HCT116 (cell line): ENCODE data around the gene INMT. TPM values are rescaled to one million over a fixed set of nuclear protein-coding genes. Genes with fewer than 3 reads are reported as not detected.

Experiments
- ATAC-seq: fragments of 200-7000 bp; cut with Tn5 transposase; 2 replicates; pipeline ENCODE4 v1.9.1; 2020; ENCODE audit warnings: mild to moderate bottlenecking, moderate library complexity
- BruUV-seq: library from RNA; stranded (reverse); fragments of 400-500 nt; replicated peaks from 2 replicates; lab custom pipeline; 2021; lab: Mats Ljungman, UMichigan
- CTCF ChIA-PET: fragments of 300-600 bp; sonication (Branson Sonifier 250); formaldehyde crosslinking; loops from one replicate; lab custom pipeline; 2021; ENCODE audit warnings: antibody characterized with exemption; lab: Charles Lee
- POLR2A ChIA-PET: fragments of 300-600, 350-600 bp; sonication (Branson Sonifier 250); formaldehyde crosslinking; loops from one replicate; lab custom pipeline; 2021; ENCODE audit warnings: antibody characterized with exemption; lab: Charles Lee
- RAD21 ChIA-PET, 2 experiments: fragments of 300-600 bp; sonication (Branson Sonifier 250); formaldehyde crosslinking; loops; one replicate each; lab custom pipeline; 2023; ENCODE audit warnings: low total read pairs in 2 of 2; ENCODE audit not compliant: uncharacterized antibody in 2 of 2, unreplicated experiment in 2 of 2, low non-redundant PET in 1 of 2; lab: Charles Lee
- DNase-seq: peaks from one replicate; pipeline ENCODE4 v3.0.0-alpha.2; 2010; ENCODE audit warnings: low read depth, low spot score
- H2AFZ ChIP-seq: fragments of 200-600 bp; shearing (Covaris generic), sonication (generic); 2 replicates; pipeline ENCODE4 v1.6.1; 2017; ENCODE audit warnings: low read depth, mixed run types, mixed read lengths, antibody characterized with exemption, low read length; ENCODE audit not compliant: poor library complexity, severe bottlenecking
- H3K27ac ChIP-seq: 2 replicates; pipeline ENCODE4 v1.5.1; 2012; ENCODE audit warnings: low read depth, low read length
- H3K27me3 ChIP-seq: fragments of 200-600 bp; sonication (generic); 2 replicates; pipeline ENCODE4 v1.6.1; 2016; ENCODE audit warnings: mixed run types, low read length, mixed read lengths; ENCODE audit not compliant: insufficient read depth
- H3K36me3 ChIP-seq, 2 experiments: fragments of 200-500 bp in 1 of 2; fragments of 200-600 bp in 1 of 2; sonication (Bioruptor generic) in 1 of 2; sonication (generic) in 1 of 2; 2 replicates each; pipeline versions ENCODE4 v1.5.1 to v1.6.1; 2014 to 2016; ENCODE audit warnings: low read length in 2 of 2, inconsistent platforms in 1 of 2, mixed read lengths in 1 of 2, mixed run types in 1 of 2; ENCODE audit not compliant: insufficient read depth in 2 of 2, control insufficient read depth in 1 of 2
- H3K4me1 ChIP-seq, 2 experiments: fragments of 200-600 bp in 1 of 2; sonication (generic) in 1 of 2; 2 replicates each; pipeline versions ENCODE4 v1.5.1 to v1.6.1; 2012 to 2017; ENCODE audit warnings: low read length in 2 of 2, inconsistent platforms in 1 of 2, mild to moderate bottlenecking in 1 of 2, mixed read lengths in 1 of 2, mixed run types in 1 of 2, moderate library complexity in 1 of 2; ENCODE audit not compliant: insufficient read depth in 2 of 2, control insufficient read depth in 1 of 2
- H3K4me2 ChIP-seq: fragments of 200-600 bp; sonication (generic); 2 replicates; pipeline ENCODE4 v1.6.1; 2017; ENCODE audit warnings: mixed run types, low read length, mixed read lengths
- H3K4me3 ChIP-seq, 2 experiments: fragments of 200-600 bp in 1 of 2; sonication (generic) in 1 of 2; replicated peaks in 1 of 2; 2 replicates each; pipeline ENCODE4 v1.5.1; 2011 to 2016; ENCODE audit warnings: low read length in 2 of 2, control low read depth in 1 of 2, low read depth in 1 of 2, mild to moderate bottlenecking in 1 of 2, mixed read lengths in 1 of 2, mixed run types in 1 of 2
- H3K79me2 ChIP-seq: fragments of 200-600 bp; sonication (generic); 2 replicates; pipeline ENCODE4 v1.6.1; 2017; ENCODE audit warnings: mild to moderate bottlenecking, mixed run types, low read length, moderate library complexity, mixed read lengths; ENCODE audit not compliant: insufficient read depth
- H3K9ac ChIP-seq: fragments of 200-600 bp; sonication (generic); 2 replicates; pipeline ENCODE4 v1.6.1; 2016; ENCODE audit warnings: low read length, mixed read lengths
- H3K9me2 ChIP-seq: fragments of 200-600 bp; sonication (generic), shearing (Covaris generic); 2 replicates; pipeline ENCODE4 v1.6.1; 2017; ENCODE audit warnings: mixed run types, mild to moderate bottlenecking, moderate library complexity; ENCODE audit not compliant: insufficient read depth
- H3K9me3 ChIP-seq, 2 experiments: fragments of 200-500 bp in 1 of 2; fragments of 200-600 bp in 1 of 2; sonication (Bioruptor generic) in 1 of 2; sonication (generic) in 1 of 2; 2 replicates each; pipeline ENCODE4 v1.6.1; 2014 to 2017; ENCODE audit warnings: low read length in 2 of 2, mixed read lengths in 2 of 2, inconsistent platforms in 1 of 2, low read depth in 1 of 2, mild to moderate bottlenecking in 1 of 2, mixed run types in 1 of 2, moderate library complexity in 1 of 2; ENCODE audit not compliant: control insufficient read depth in 1 of 2, insufficient read depth in 1 of 2
- H4K20me1 ChIP-seq: fragments of 200-600 bp; sonication (generic), shearing (Covaris generic); 2 replicates; pipeline ENCODE4 v1.6.1; 2017; ENCODE audit warnings: mixed run types, mild to moderate bottlenecking, moderate library complexity; ENCODE audit not compliant: insufficient read depth
- ATF3 ChIP-seq: IDR thresholded peaks from 2 replicates; pipeline ENCODE4 v1.6.1; 2012
- CBX3 ChIP-seq: IDR thresholded peaks from 2 replicates; pipeline ENCODE4 v1.6.1; 2012; ENCODE audit warnings: low read depth
- CTCF ChIP-seq, 3 experiments: fragments of 200-600 bp in 1 of 3; sonication (generic) in 1 of 3; IDR thresholded peaks in 2 of 3; conservative IDR thresholded peaks in 1 of 3; 2 replicates each; pipeline ENCODE4 v1.5.1; 2012 to 2017; ENCODE audit warnings: low read depth in 2 of 3, low read length in 2 of 3, antibody characterized with exemption in 1 of 3, borderline replicate concordance in 1 of 3, control low read depth in 1 of 3, mild to moderate bottlenecking in 1 of 3, mixed read lengths in 1 of 3, mixed run types in 1 of 3, moderate library complexity in 1 of 3; ENCODE audit not compliant: insufficient read depth in 1 of 3
- ELF1 ChIP-seq: IDR thresholded peaks from 2 replicates; pipeline ENCODE4 v1.6.1; 2012; ENCODE audit warnings: low read depth, borderline replicate concordance
- MAX ChIP-seq: IDR thresholded peaks from 2 replicates; pipeline ENCODE4 v1.6.1; 2012
- POLR2AphosphoS5 ChIP-seq: IDR thresholded peaks from 2 replicates; pipeline ENCODE4 v1.6.1; 2011; ENCODE audit warnings: mild to moderate bottlenecking, low read depth, low read length, moderate library complexity
- REST ChIP-seq: IDR thresholded peaks from 2 replicates; pipeline ENCODE4 v1.6.1; 2012; ENCODE audit warnings: low read depth
- SIN3A ChIP-seq: IDR thresholded peaks from 2 replicates; pipeline ENCODE4 v1.6.1; 2012; ENCODE audit warnings: low read depth
- SRF ChIP-seq: IDR thresholded peaks from 2 replicates; pipeline ENCODE4 v1.6.1; 2012; ENCODE audit warnings: low read depth
- ZBTB33 ChIP-seq: IDR thresholded peaks from 2 replicates; pipeline ENCODE4 v1.6.1; 2011; ENCODE audit warnings: mild to moderate bottlenecking, low read length, moderate library complexity; ENCODE audit not compliant: insufficient replicate concordance; ENCODE audit errors: extremely low read depth
- intact Hi-C: fragments of 100-400 bp; cut with micrococcal nuclease; formaldehyde crosslinking; loops from 2 replicates; pipeline ENCODE4 v1.10.0; 2022
- total RNA-seq: library from RNA; stranded (reverse); gene quantifications from one replicate; pipeline ENCODE4 v1.2.1, GENCODE V29; 2021; ENCODE audit not compliant: unreplicated experiment

The INMT gene
- total RNA-seq, 1 experiment from 2014 or later, result 0.32 TPM

GRCh38 chr7:30703756-30704155 lies 48.2 kb upstream of the INMT start:
- ChIA-PET CTCF (no interaction called here), POLR2A (no interaction called here)
- intact Hi-C loops, result no loop called here

More at GRCh38 chr7:30703756-30704155, 48.2 kb upstream of the INMT start:
- BruUV-seq, result no TSS peak
- Histone ChIP-seq H3K9me2 (no peaks in the 10 kb centered on the region), H3K36me3 (no peaks in the 10 kb centered on the region), H4K20me1 (no peaks in the 10 kb centered on the region), H3K27ac (no peak overlapping the region), H3K9ac (no peak overlapping the region), H2AFZ (no peak overlapping the region), H3K79me2 (no peaks in the 10 kb centered on the region), H3K9me3 (no peaks in the 10 kb centered on the region), H3K27me3 (peaks cover 20% of the 10 kb centered on the region; the same call in 1 of the 2 replicates), H3K4me1 (no peaks in the 10 kb centered on the region), H3K4me3 (no peak overlapping the region)
- no peak for DNase-seq
- RAD21 ChIA-PET, result no interaction called here
- ATAC-seq, result no peak
- TF ChIP-seq SRF (no peak), CBX3 (no peak), ATF3 (no peak), MAX (no peak), SIN3A (no peak), ELF1 (no peak), ZBTB33 (no peak), CTCF (IDR thresholded peaks at IDR 0.05 in 2 of 3, conservative IDR thresholded peaks at IDR 0.05 in 1 of 3; ENCODE audit: borderline replicate concordance in 1 of 3, insufficient read depth in 1 of 3, low read depth in 2 of 3, low read length in 2 of 3) (no peak), POLR2AphosphoS5 (no peak), REST (no peak)
- TF ChIP-seq, all 23 proteins: peak for 0
- no peak overlapping the region for H3K4me2 ChIP-seq
